ENCODE results near the gene PCNX3. TPM values are rescaled to one million over a fixed set of nuclear protein-coding genes. Genes with fewer than 3 reads are reported as not detected.
"Not testable (repeated sequence)": the region's sequence is repeated elsewhere in the genome, so short reads cannot be mapped to it uniquely, and the experiment has no call there.

PCNX3 gene
- total RNA-seq, 2 donors from 2014 or later, result 48.1 to 57.3 TPM

- H3K36me3 ChIP-seq (ENCODE audit: control insufficient read depth, insufficient read depth, low read length), result peaks cover 31% of the 10 kb centered on the region
- peak overlapping the region; percentile 86 for H3K27ac Mint-ChIP-seq
- H3K9me3 Mint-ChIP-seq, result no peaks in the 10 kb centered on the region
- H3K4me3 Mint-ChIP-seq, result peak overlapping the region; percentile 67
- H3K36me3 Mint-ChIP-seq (ENCODE audit: low read depth), result peaks cover 14% of the 10 kb centered on the region
- no peaks in the 10 kb centered on the region for H3K9me3 ChIP-seq (ENCODE audit: control insufficient read depth, low read length)
- no peak for DNase-seq
- no peak overlapping the region for H3K27ac ChIP-seq (ENCODE audit: low read depth, low read length)
- WGBS, 2 experiments (ENCODE audit: insufficient coverage in 1 of 2, insufficient read length in 1 of 2), result 90 to 97% methylated on average over 2 to 3 of the region's 3 CpGs
- peaks cover 4% of the 10 kb centered on the region for H3K27me3 Mint-ChIP-seq (ENCODE audit: insufficient read depth)
- TF ChIP-seq, protein P1, sequence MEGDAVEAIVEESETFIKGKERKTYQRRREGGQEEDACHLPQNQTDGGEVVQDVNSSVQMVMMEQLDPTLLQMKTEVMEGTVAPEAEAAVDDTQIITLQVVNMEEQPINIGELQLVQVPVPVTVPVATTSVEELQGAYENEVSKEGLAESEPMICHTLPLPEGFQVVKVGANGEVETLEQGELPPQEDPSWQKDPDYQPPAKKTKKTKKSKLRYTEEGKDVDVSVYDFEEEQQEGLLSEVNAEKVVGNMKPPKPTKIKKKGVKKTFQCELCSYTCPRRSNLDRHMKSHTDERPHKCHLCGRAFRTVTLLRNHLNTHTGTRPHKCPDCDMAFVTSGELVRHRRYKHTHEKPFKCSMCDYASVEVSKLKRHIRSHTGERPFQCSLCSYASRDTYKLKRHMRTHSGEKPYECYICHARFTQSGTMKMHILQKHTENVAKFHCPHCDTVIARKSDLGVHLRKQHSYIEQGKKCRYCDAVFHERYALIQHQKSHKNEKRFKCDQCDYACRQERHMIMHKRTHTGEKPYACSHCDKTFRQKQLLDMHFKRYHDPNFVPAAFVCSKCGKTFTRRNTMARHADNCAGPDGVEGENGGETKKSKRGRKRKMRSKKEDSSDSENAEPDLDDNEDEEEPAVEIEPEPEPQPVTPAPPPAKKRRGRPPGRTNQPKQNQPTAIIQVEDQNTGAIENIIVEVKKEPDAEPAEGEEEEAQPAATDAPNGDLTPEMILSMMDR (conservative IDR thresholded peaks at IDR 0.05), result no peak
- H3K4me1 ChIP-seq (ENCODE audit: control insufficient read depth, insufficient read depth, low read length), result no peaks in the 10 kb centered on the region
- no peaks in the 10 kb centered on the region for H3K27me3 ChIP-seq (ENCODE audit: control insufficient read depth, insufficient read depth, low read length, poor library complexity, severe bottlenecking)
- H3K9ac ChIP-seq (ENCODE audit: extremely low read depth, low read length, poor library complexity, severe bottlenecking), result peak overlapping the region; percentile 68
- H3K4me1 Mint-ChIP-seq, result peaks cover 16% of the 10 kb centered on the region
- H3K4me3 ChIP-seq (ENCODE audit: low read length), result peak overlapping the region; percentile 83
Observed at GRCh38 chr11:65637032-65637557, 21.5 kb downstream of the PCNX3 start.

DNA sequence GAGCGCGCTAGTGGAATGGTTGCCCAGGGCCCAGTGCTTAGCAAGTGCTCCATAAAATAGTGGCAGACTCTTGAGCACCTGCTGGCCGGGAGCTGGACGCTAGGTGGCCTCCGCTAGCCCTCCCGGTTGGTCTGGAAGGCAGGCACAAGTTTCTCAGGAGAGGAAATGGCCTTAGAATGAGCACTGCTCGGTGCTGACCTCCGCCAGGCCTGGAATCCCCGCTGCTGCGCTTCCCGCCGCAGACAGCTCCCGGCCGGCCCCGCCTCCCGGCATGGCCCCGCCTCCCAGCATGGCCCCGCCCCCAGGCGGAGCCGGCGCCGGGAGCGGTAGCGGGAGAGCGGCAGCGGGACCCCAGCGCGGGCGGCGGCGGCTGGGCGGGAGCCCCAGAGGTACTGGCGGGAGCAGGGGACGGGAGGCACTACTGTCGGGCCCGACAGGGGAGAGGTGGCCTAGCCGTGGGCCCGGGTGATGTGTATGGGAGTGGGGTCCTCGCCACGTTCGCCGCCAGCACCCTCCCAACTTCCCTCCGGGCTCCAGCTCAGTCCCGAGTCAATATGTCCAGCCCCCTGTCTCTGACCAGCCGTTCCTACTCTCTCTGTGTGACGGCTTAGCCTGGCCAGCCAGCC lies 22.3 kb downstream of the PCNX3 start, which contains the start of gene SIPA1:
Gene SIPA1 (plus strand): TSS at position 308 of the 626 bp plus-strand sequence. CDS start 2,821 bp downstream, outside the sequence.
- 6 to 18% methylated on average over 11 to 41 of the region's 46 CpGs for WGBS, 2 experiments (ENCODE audit: insufficient coverage in 1 of 2, insufficient read length in 1 of 2)
- TF ChIP-seq, protein P1 (conservative IDR thresholded peaks at IDR 0.05), result peak; percentile 66
- DNase-seq, result peak; percentile 97
- H3K9me3 ChIP-seq (ENCODE audit: control insufficient read depth, low read length), result no peaks in the 10 kb centered on the region
- H3K9ac ChIP-seq (ENCODE audit: extremely low read depth, low read length, poor library complexity, severe bottlenecking), result peak within 1 kb of the TSS; percentile 68
- H3K36me3 ChIP-seq (ENCODE audit: control insufficient read depth, insufficient read depth, low read length), result peaks cover 31% of the 10 kb centered on the region
- Mint-ChIP-seq H3K27me3 (ENCODE audit: insufficient read depth) (peaks cover 5% of the 10 kb centered on the region), H3K27ac (peak within 1 kb of the TSS; percentile 86), H3K4me1 (peaks cover 16% of the 10 kb centered on the region), H3K36me3 (ENCODE audit: low read depth) (peaks cover 14% of the 10 kb centered on the region), H3K9me3 (no peaks in the 10 kb centered on the region), H3K4me3 (peak within 1 kb of the TSS; percentile 67)
- no peaks in the 10 kb centered on the region for H3K4me1 ChIP-seq (ENCODE audit: control insufficient read depth, insufficient read depth, low read length)
- peak within 1 kb of the TSS; percentile 55 for H3K27ac ChIP-seq (ENCODE audit: low read depth, low read length)
- peak within 1 kb of the TSS; percentile 83 for H3K4me3 ChIP-seq (ENCODE audit: low read length)
- H3K27me3 ChIP-seq (ENCODE audit: control insufficient read depth, insufficient read depth, low read length, poor library complexity, severe bottlenecking), result no peaks in the 10 kb centered on the region

- H3K27me3 ChIP-seq (ENCODE audit: control insufficient read depth, insufficient read depth, low read length, poor library complexity, severe bottlenecking), result not testable (repeated sequence)
Observed at GRCh38 chr11:65639228-65639597, 23.6 kb downstream of the PCNX3 start.

More at GRCh38 chr11:65639228-65639597, 23.6 kb downstream of the PCNX3 start:
- not testable (repeated sequence) for H3K4me1 ChIP-seq (ENCODE audit: control insufficient read depth, insufficient read depth, low read length); DNase-seq; H3K9me3 ChIP-seq (ENCODE audit: control insufficient read depth, low read length); H3K27ac ChIP-seq (ENCODE audit: low read depth, low read length); H3K9me3 Mint-ChIP-seq; H3K27ac Mint-ChIP-seq; H3K9ac ChIP-seq (ENCODE audit: extremely low read depth, low read length, poor library complexity, severe bottlenecking)
- peaks cover 29% of the 10 kb centered on the region for H3K36me3 ChIP-seq (ENCODE audit: control insufficient read depth, insufficient read depth, low read length)
- Mint-ChIP-seq H3K4me1 (peaks cover 19% of the 10 kb centered on the region), H3K36me3 (ENCODE audit: low read depth) (peaks cover 10% of the 10 kb centered on the region), H3K27me3 (ENCODE audit: insufficient read depth) (peaks cover 14% of the 10 kb centered on the region), H3K4me3 (peak overlapping the region; percentile 67)
- WGBS, 2 experiments (ENCODE audit: insufficient coverage in 1 of 2, insufficient read length in 1 of 2), result 94 to 100% methylated on average over 5 to 9 of the region's 9 CpGs
- peak overlapping the region; percentile 83 for H3K4me3 ChIP-seq (ENCODE audit: low read length)

Data from endodermal cell (in vitro differentiated cells).